K562 (cell line): ENCODE results near the gene TMEM150A. TPM values are rescaled to one million over a fixed set of nuclear protein-coding genes. Genes with fewer than 3 reads are reported as not detected.

ENCODE experiments used
- ATF7 ChIP-seq: fragments of 450-650 bp; IDR thresholded peaks from 2 replicates; pipeline ENCODE4 v1.7.1; 2014; ENCODE audit warnings: mild to moderate bottlenecking, moderate library complexity
- BRD4 ChIP-seq: fragments of 200-600 bp; sonication (generic); IDR thresholded peaks from 2 replicates; pipeline ENCODE4 v1.6.1; 2017; ENCODE audit warnings: inconsistent platforms
- CBX2 ChIP-seq: fragments of 200-600 bp; sonication (generic); IDR thresholded peaks from one replicate; pipeline ENCODE4 v1.6.1; 2012; ENCODE audit warnings: mild to moderate bottlenecking, low read length, inconsistent platforms; ENCODE audit not compliant: insufficient read depth, poor library complexity, severe bottlenecking
- CEBPB ChIP-seq: fragments of 450-650 bp; IDR thresholded peaks from 2 replicates; pipeline ENCODE4 v1.6.1; 2016; ENCODE audit warnings: missing genetic modification characterization, missing compliant biosample characterization
- DEAF1 ChIP-seq: fragments of 450-650 bp; formaldehyde crosslinking; IDR thresholded peaks from 2 replicates; pipeline ENCODE4 v1.4.0; 2020; ENCODE audit warnings: mild to moderate bottlenecking, moderate library complexity
- EHMT2 ChIP-seq: fragments of 450-650 bp; IDR thresholded peaks from 2 replicates; pipeline ENCODE4 v1.6.1; 2018; ENCODE audit warnings: antibody characterized with exemption
- FOSL1 ChIP-seq: fragments of 200-800 bp; sonication (Bioruptor generic); conservative IDR thresholded peaks from 2 replicates; pipeline ENCODE4 v1.6.1; 2016; ENCODE audit warnings: missing genetic modification characterization, missing compliant biosample characterization
- KDM5B ChIP-seq: fragments of 200-600 bp; sonication (generic); IDR thresholded peaks from 2 replicates; pipeline ENCODE4 v1.6.1; 2012; ENCODE audit warnings: low read depth, mild to moderate bottlenecking, moderate library complexity, low read length, control low read depth, inconsistent platforms; ENCODE audit not compliant: insufficient replicate concordance
- MAZ ChIP-seq, 2 experiments: fragments of 450-650 bp in 1 of 2; sonication (generic) in 1 of 2; formaldehyde crosslinking; IDR thresholded peaks in 1 of 2; conservative IDR thresholded peaks in 1 of 2; 2 replicates each; pipeline versions ENCODE4 v1.4.0 to v1.5.0; 2020; ENCODE audit warnings: mild to moderate bottlenecking in 1 of 2, missing genetic modification reagents in 1 of 2
- NBN ChIP-seq: fragments of 450-650 bp; IDR thresholded peaks from 2 replicates; pipeline ENCODE4 v1.6.1; 2016; ENCODE audit warnings: low read depth, mild to moderate bottlenecking
- NFRKB ChIP-seq: fragments of 450-650 bp; IDR thresholded peaks from 2 replicates; pipeline ENCODE4 v1.6.1; 2016; ENCODE audit warnings: low read depth
- PRDM10 ChIP-seq: fragments of 450-650 bp; IDR thresholded peaks from 2 replicates; pipeline ENCODE4 v1.6.1; 2018; ENCODE audit not compliant: partially characterized antibody
- RREB1 ChIP-seq: fragments of 250-450 bp; sonication (Bioruptor Pico); IDR thresholded peaks from 2 replicates; pipeline ENCODE4 v1.4.0; 2020
- SMARCA4 ChIP-seq: fragments of 450-650 bp; IDR thresholded peaks from 2 replicates; pipeline ENCODE4 v1.6.1; 2016
- ZEB2 ChIP-seq: fragments of 450-650 bp; IDR thresholded peaks from 2 replicates; pipeline ENCODE4 v1.6.1; 2016
- ZNF408 ChIP-seq: fragments of 250-450 bp; sonication (Bioruptor Pico); IDR thresholded peaks from 2 replicates; pipeline ENCODE4 v1.4.0; 2020; ENCODE audit warnings: low read depth, mild to moderate bottlenecking, moderate library complexity
- ZNF41 ChIP-seq: fragments of 250-450 bp; sonication (Bioruptor Pico); conservative IDR thresholded peaks from 2 replicates; pipeline ENCODE4 v1.4.0; 2020; ENCODE audit warnings: mild to moderate bottlenecking
- ZNF668 ChIP-seq: fragments of 250-450 bp; sonication (Bioruptor Pico); IDR thresholded peaks from 2 replicates; pipeline ENCODE4 v1.8.0; 2022; ENCODE audit warnings: mild to moderate bottlenecking, inconsistent platforms
- polyA plus RNA-seq, 8 experiments: library from polyadenylated mRNA; depleted of rRNA in 4 of 8; stranded (reverse) in 5 of 8; unstranded in 3 of 8; fragments of >200 nt; fragmentation: Nextera tagmentation in 2 of 8; fragmentation: Illumina TruSeq in 1 of 8; extraction: Ambion mirVana in 2 of 8; extraction: Trizol in 1 of 8; gene quantifications; 2 replicates each; pipeline versions ENCODE4 v1.2.1 to v1.2.3, GENCODE V29; 2011 to 2014; ENCODE audit warnings: inconsistent platforms in 1 of 8, missing spikeins in 1 of 8
- total RNA-seq, 7 experiments: library from RNA; depleted of rRNA in 6 of 7; stranded (reverse); fragments of >200 nt in 6 of 7; fragmentation: Illumina TruSeq in 2 of 7; extraction: Trizol in 2 of 7; gene quantifications; 2 replicates each; pipeline versions ENCODE4 v1.2.1 to v1.2.3, GENCODE V29; 2011 to 2021; ENCODE audit warnings: low replicate concordance in 1 of 7

TMEM150A gene
- total and polyA plus RNA-seq, 9 of the 15 experiments (the other 6 are each of a cell fraction or from before 2014, with no cell fraction given) = 3.9 to 17.1 (median 8.4) TPM

- TF ChIP-seq KDM5B (no peak), MAZ (CRISPR knock-in tag; conservative IDR thresholded peaks at IDR 0.05 in 1 of 2, IDR thresholded peaks at IDR 0.05 in 1 of 2) (peak in 1 of 2 experiments; percentile 49; a peak in 1 of 4 replicates), ZNF408 (CRISPR knock-in tag) (no peak), ATF7 (peak; percentile 90), PRDM10 (peak; percentile 91), EHMT2 (peak; percentile 48; the same call in 1 of the 2 replicates), BRD4 (0 out of 2 replicates have a peak, but pooled peaks have one; percentile 44), ZNF41 (CRISPR knock-in tag) (peak; percentile 93), CBX2 (no peak), RREB1 (no peak), NBN (peak; percentile 65; the same call in 1 of the 2 replicates), DEAF1 (no peak), ZNF668 (CRISPR knock-in tag) (peak; percentile 50; the same call in 1 of the 2 replicates), NFRKB (0 out of 2 replicates have a peak, but pooled peaks have one; percentile 68), CEBPB (tag) (peak; percentile 78), SMARCA4 (peak; percentile 59; the same call in 1 of the 2 replicates), FOSL1 (tag) (0 out of 2 replicates have a peak, but pooled peaks have one; percentile 13), ZEB2 (peak; percentile 23; the same call in 1 of the 2 replicates)
Measured at GRCh38 chr2:85564144-85564563, 38.3 kb downstream of the TMEM150A start (continued).
